PC-9 (cell line): Measurements from ENCODE around the gene DISP3. TPM values are rescaled to one million over a fixed set of nuclear protein-coding genes. Genes with fewer than 3 reads are reported as not detected.

Source experiments
- BruUV-seq: library from RNA; stranded (reverse); fragments of 400-500 nt; replicated peaks from 2 replicates; lab custom pipeline; 2021; lab: Mats Ljungman, UMichigan
- CTCF ChIA-PET: fragments of 300-600 bp; sonication (Branson Sonifier 250); formaldehyde crosslinking; loops from one replicate; lab custom pipeline; 2022; ENCODE audit warnings: antibody characterized with exemption; lab: Charles Lee
- POLR2A ChIA-PET: fragments of 300-600 bp; sonication (Branson Sonifier 250); formaldehyde crosslinking; loops from one replicate; lab custom pipeline; 2022; ENCODE audit warnings: antibody characterized with exemption; ENCODE audit not compliant: unreplicated experiment; lab: Charles Lee
- DNase-seq, 2 experiments: peaks; one replicate each; pipeline versions ENCODE4 v3.0.0 to v3.0.0-alpha.2; 2015 to 2022; ENCODE audit warnings: mixed read lengths in 1 of 2
- H2AFZ ChIP-seq: fragments of 200-600 bp; sonication (generic); 2 replicates; pipeline ENCODE4 v1.8.1; 2017; ENCODE audit warnings: antibody characterized with exemption
- H3F3A ChIP-seq: fragments of 200-600 bp; sonication (generic); 2 replicates; pipeline ENCODE4 v1.8.1; 2017; ENCODE audit warnings: antibody characterized with exemption, mild to moderate bottlenecking, low read depth; ENCODE audit not compliant: insufficient read depth
- H3K27ac ChIP-seq: fragments of 200-600 bp; sonication (generic); 2 replicates; pipeline ENCODE4 v1.6.1; 2016; ENCODE audit warnings: mixed run types
- H3K27me3 ChIP-seq: fragments of 200-600 bp; sonication (generic); 2 replicates; pipeline ENCODE4 v1.6.1; 2016; ENCODE audit warnings: low read depth, mixed run types; ENCODE audit not compliant: insufficient read depth
- H3K36me3 ChIP-seq: fragments of 200-600 bp; sonication (generic); 2 replicates; pipeline ENCODE4 v1.6.1; 2016; ENCODE audit warnings: low read depth, mixed run types
- H3K4me1 ChIP-seq: fragments of 200-600 bp; sonication (generic); replicated peaks from 2 replicates; pipeline ENCODE4 v1.6.1; 2016; ENCODE audit warnings: mixed run types; ENCODE audit not compliant: insufficient read depth
- H3K4me2 ChIP-seq: fragments of 200-600 bp; sonication (generic); 2 replicates; pipeline ENCODE4 v1.6.1; 2017; ENCODE audit warnings: mixed run types
- H3K4me3 ChIP-seq: fragments of 200-600 bp; sonication (generic); 2 replicates; pipeline ENCODE4 v1.6.1; 2016; ENCODE audit warnings: mixed run types
- H3K79me2 ChIP-seq: fragments of 200-600 bp; sonication (generic); 2 replicates; pipeline ENCODE4 v1.6.1; 2017; ENCODE audit warnings: low read depth, mixed run types
- H3K9me2 ChIP-seq: fragments of 200-600 bp; sonication (generic); 2 replicates; pipeline ENCODE4 v1.8.1; 2017; ENCODE audit warnings: mild to moderate bottlenecking; ENCODE audit not compliant: insufficient read depth
- H3K9me3 ChIP-seq: fragments of 200-600 bp; sonication (generic); 2 replicates; pipeline ENCODE4 v1.8.1; 2016; ENCODE audit warnings: low read depth; ENCODE audit not compliant: insufficient read depth
- H4K20me1 ChIP-seq: fragments of 200-600 bp; sonication (generic); 2 replicates; pipeline ENCODE4 v1.8.1; 2017; ENCODE audit not compliant: insufficient read depth
- EZH2 ChIP-seq: fragments of 200-600 bp; sonication (generic); IDR thresholded peaks from 2 replicates; pipeline ENCODE4 v1.8.0; 2017; ENCODE audit warnings: antibody characterized with exemption, low read depth
- intact Hi-C: fragments of 100-400 bp; cut with micrococcal nuclease; formaldehyde crosslinking; loops from one replicate; pipeline ENCODE4 v1.10.0; 2022; ENCODE audit not compliant: unreplicated experiment
- total RNA-seq: library from RNA; stranded (reverse); gene quantifications from 2 replicates; pipeline ENCODE4 v1.2.3, GENCODE V29; 2021
- TF ChIP-seq, protein P1 (sequence below): fragments of 200-600 bp; sonication (generic); conservative IDR thresholded peaks from 2 replicates; pipeline ENCODE4 v1.6.1; 2017; ENCODE audit warnings: mixed run types, antibody characterized with exemption, mild to moderate bottlenecking, moderate library complexity

Gene DISP3
- total RNA-seq, 1 experiment from 2014 or later, result not detected

DNA sequence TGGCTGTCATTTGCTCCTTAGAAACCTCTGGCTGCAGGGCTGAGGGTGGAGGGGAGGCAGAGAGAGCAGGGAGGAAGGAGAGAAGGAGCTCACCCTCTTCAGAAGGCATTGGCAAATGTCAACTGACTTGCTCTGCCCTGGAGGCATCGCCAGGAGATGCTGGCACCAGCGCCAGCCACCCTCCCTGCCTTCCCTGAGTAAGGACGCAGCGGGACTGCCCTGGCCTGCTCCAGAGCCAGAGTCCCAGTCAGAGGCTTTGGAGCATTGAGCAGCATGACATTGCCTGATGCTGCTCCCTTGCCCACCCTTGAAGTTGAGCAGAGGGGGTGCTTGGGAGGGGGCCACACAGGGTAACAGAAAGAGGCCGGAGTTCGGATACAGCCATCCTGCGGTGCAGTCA, 62.3 kb downstream of the DISP3 start:
- Histone ChIP-seq H2AFZ (no peak overlapping the region), H3K4me1 (no peaks in the 10 kb centered on the region), H3K9me2 (no peaks in the 10 kb centered on the region), H3K36me3 (no peaks in the 10 kb centered on the region), H3F3A (no peaks in the 10 kb centered on the region), H4K20me1 (no peaks in the 10 kb centered on the region), H3K9me3 (no peaks in the 10 kb centered on the region), H3K27me3 (peaks cover 78% of the 10 kb centered on the region), H3K4me3 (no peak overlapping the region), H3K4me2 (no peak overlapping the region), H3K27ac (no peak overlapping the region), H3K79me2 (no peaks in the 10 kb centered on the region)
- ChIA-PET CTCF (no interaction called here), POLR2A (no interaction called here)
- no TSS peak for BruUV-seq
- DNase-seq, result no peak
- TF ChIP-seq, protein P1, sequence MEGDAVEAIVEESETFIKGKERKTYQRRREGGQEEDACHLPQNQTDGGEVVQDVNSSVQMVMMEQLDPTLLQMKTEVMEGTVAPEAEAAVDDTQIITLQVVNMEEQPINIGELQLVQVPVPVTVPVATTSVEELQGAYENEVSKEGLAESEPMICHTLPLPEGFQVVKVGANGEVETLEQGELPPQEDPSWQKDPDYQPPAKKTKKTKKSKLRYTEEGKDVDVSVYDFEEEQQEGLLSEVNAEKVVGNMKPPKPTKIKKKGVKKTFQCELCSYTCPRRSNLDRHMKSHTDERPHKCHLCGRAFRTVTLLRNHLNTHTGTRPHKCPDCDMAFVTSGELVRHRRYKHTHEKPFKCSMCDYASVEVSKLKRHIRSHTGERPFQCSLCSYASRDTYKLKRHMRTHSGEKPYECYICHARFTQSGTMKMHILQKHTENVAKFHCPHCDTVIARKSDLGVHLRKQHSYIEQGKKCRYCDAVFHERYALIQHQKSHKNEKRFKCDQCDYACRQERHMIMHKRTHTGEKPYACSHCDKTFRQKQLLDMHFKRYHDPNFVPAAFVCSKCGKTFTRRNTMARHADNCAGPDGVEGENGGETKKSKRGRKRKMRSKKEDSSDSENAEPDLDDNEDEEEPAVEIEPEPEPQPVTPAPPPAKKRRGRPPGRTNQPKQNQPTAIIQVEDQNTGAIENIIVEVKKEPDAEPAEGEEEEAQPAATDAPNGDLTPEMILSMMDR, result no peak
- TF ChIP-seq EZH2, result no peak
- intact Hi-C loops, result no loop called here

DNA sequence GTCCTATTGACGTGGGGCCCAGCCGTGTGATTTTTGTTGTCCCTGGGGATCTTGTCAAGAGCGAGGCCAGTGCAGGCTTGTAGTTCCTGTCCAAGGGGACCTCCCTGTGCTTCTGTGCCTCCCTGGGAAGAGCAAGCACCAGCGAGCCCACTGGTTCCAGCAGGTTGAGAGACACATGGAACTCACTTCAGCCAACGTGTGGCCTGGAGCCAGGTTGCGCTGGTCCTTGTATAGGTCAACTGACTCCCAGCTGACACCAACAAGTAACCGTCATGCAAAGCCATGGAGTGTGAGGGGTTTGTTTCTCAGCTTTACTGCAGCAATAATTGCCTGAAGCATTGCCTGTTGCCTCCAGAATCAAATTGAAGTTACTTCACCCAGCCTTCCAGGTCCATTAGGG, 63.0 kb downstream of the DISP3 start:
- Histone ChIP-seq H3K9me3 (no peaks in the 10 kb centered on the region), H3K27me3 (peaks cover 86% of the 10 kb centered on the region), H3F3A (no peaks in the 10 kb centered on the region), H3K4me1 (no peaks in the 10 kb centered on the region), H3K9me2 (no peaks in the 10 kb centered on the region), H4K20me1 (no peaks in the 10 kb centered on the region), H3K79me2 (no peaks in the 10 kb centered on the region), H3K36me3 (no peaks in the 10 kb centered on the region), H3K4me3 (no peak overlapping the region), H3K27ac (no peak overlapping the region), H2AFZ (no peak overlapping the region), H3K4me2 (no peak overlapping the region)
- POLR2A ChIA-PET, result no interaction called here
- intact Hi-C loops, result no loop called here
- BruUV-seq, result no TSS peak
- TF ChIP-seq EZH2, result no peak
- TF ChIP-seq, protein P1, result no peak
- no peak for DNase-seq
- CTCF ChIA-PET, result no interaction called here

DNA sequence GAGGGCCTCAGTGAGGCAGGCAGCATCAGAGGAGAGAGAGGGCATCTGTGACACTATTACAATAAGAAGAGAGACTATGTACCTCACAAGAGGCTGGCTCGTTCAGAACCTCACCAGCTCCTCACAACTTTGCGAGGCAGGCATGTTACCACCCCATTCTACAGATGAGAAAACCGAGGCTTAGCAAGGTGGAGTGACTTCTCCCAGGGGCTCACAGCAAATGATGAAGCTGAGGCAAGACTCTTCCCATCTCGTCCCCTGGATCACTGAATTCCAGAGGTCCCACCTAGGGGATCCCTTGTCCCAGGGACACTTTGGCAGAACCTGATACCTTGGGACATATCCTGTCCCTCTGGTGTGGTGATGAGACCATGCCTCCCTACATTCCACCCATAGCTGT, 64.4 kb downstream of the DISP3 start:
- no peak overlapping the region for H2AFZ ChIP-seq
- H3K9me2 ChIP-seq, result no peaks in the 10 kb centered on the region
- H3K4me2 ChIP-seq, result no peak overlapping the region
- ChIA-PET POLR2A (no interaction called here), CTCF (no interaction called here)
- no peak overlapping the region for H3K4me3 ChIP-seq
- no peaks in the 10 kb centered on the region for H3F3A ChIP-seq
- no peak for DNase-seq
- intact Hi-C loops, result no loop called here
- H3K27me3 ChIP-seq, result peaks cover 76% of the 10 kb centered on the region
- TF ChIP-seq, protein P1, result no peak
- no peak for TF ChIP-seq EZH2
- H3K9me3 ChIP-seq, result no peaks in the 10 kb centered on the region
- no peak overlapping the region for H3K27ac ChIP-seq
- BruUV-seq, result no TSS peak
- H4K20me1 ChIP-seq, result no peaks in the 10 kb centered on the region
- no peaks in the 10 kb centered on the region for H3K36me3 ChIP-seq
- no peaks in the 10 kb centered on the region for H3K79me2 ChIP-seq
- H3K4me1 ChIP-seq, result no peaks in the 10 kb centered on the region
